Activated T-helper 1 cell treated with Interleukin-2 at 50 U/mL for 16 hours (primary cell): ENCODE data around the gene FBXO5.

Experiments used
- DNase-seq: peaks from one replicate; pipeline ENCODE4 v3.0.0-alpha.2; 2020; ENCODE audit warnings: low read depth

Gene FBXO5

GRCh38 chr6:152950240-152950639, 32.6 kb downstream of the FBXO5 start:
- DNase-seq, result no peak

- DNase-seq, result no peak
Observed at GRCh38 chr6:152948150-152948768, 34.6 kb downstream of the FBXO5 start.

- DNase-seq, result no peak
Observed at GRCh38 chr6:152946995-152947394, 35.8 kb downstream of the FBXO5 start.

- DNase-seq, result no peak
Observed at GRCh38 chr6:152946484-152946883, 36.4 kb downstream of the FBXO5 start.

- no peak for DNase-seq
Observed at GRCh38 chr6:152943260-152943897, 39.5 kb downstream of the FBXO5 start.

- DNase-seq, result no peak
Observed at GRCh38 chr6:152942319-152942869, 40.4 kb downstream of the FBXO5 start.

GRCh38 chr6:152941746-152942145, 41.1 kb downstream of the FBXO5 start:
- DNase-seq, result no peak

GRCh38 chr6:152932865-152933264, 50.0 kb downstream of the FBXO5 start:
- no peak for DNase-seq

GRCh38 chr6:152922706-152923105, 60.1 kb downstream of the FBXO5 start:
- no peak for DNase-seq
